Left renal cortex interstitium (tissue), 4 donors: Measurements from ENCODE around the gene SPAG9. TPM values are rescaled to one million over a fixed set of nuclear protein-coding genes. Genes with fewer than 3 reads are reported as not detected.

Experiments
- DNase-seq, 4 donors: peaks; one replicate each; pipeline ENCODE4 v3.0.0-alpha.2; 2013; ENCODE audit warnings: low read depth in 4 of 4, low spot score in 2 of 4, missing footprints in 1 of 4
- polyA plus RNA-seq, 4 donors: library from polyadenylated mRNA; unstranded; fragments of 120-200 nt; gene quantifications; one replicate each; pipeline ENCODE4 v1.2.1, GENCODE V29; 2013; ENCODE audit not compliant: insufficient read length in 4 of 4

The SPAG9 gene
- polyA plus RNA-seq, 4 donors = 76.5 to 136 (median 106) TPM

GRCh38 chr17:50956750-50957523 lies 163.7 kb downstream of the SPAG9 start:
- DNase-seq = no peak

DNA sequence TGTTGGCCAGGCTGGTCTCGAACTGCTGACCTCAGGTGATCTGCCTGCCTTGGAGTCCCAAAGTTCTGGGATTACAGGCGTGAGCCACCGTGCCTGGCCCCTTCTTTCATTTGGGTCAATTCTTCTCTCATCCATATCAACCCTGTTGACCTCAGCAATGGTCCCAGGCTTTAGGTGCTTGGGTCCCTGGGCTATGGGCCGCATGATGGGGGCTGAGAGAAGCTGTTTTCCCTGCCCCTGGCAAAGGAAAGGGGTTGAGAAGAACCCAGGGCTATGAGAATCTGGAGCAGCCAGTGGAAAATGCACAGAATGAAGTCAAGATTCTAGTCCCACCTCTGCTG lies 164.3 kb downstream of the SPAG9 start:
- no peak for DNase-seq

DNA sequence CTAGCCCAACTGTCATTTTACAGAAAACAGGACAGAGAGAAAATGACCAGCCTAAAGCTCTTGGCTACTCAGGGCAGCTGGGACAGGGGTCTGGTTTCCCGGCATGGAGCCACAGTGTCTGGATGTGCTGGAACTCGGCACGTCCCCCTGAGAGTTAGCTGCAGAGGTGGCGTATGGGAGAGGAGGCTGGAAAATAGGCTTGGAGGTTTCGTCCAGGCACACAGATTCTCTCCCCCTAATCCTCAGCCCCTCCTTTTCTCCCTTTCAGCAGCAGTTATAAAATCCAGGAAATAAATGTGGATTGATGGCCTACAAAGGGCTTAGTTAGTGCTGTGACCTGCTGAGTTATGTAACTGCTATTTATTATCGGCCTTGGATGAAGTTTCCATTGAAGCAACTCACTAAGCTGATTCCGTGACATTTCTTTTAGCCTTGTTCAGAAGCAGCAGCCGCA lies 165.0 kb downstream of the SPAG9 start:
- DNase-seq = no peak

GRCh38 chr17:50955160-50955559 lies 165.5 kb downstream of the SPAG9 start:
- DNase-seq = no peak

DNA sequence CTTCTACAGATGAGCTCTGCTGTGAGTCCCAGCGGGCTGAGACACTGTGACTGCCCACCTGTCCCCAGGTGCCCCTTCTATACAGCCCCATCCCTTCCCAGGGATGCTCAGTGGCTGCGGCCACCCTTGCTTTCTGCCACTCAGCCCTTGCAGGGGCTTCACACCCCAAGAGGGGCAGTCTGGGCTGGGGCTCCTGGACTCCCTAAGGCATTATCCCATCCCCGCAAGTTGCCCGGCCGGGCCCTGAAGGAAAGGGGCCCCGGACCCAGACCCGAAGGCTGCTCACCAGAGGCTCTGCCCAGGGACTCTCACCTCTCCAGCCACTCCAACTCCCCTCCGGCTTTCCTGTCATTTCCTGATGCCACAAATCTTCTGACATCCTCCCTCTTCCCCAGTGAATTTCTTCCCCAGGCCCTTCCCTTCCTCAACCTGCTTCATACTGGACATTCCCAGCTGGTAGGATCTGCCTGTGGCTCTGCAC lies 166.0 kb downstream of the SPAG9 start:
- no peak for DNase-seq

DNA sequence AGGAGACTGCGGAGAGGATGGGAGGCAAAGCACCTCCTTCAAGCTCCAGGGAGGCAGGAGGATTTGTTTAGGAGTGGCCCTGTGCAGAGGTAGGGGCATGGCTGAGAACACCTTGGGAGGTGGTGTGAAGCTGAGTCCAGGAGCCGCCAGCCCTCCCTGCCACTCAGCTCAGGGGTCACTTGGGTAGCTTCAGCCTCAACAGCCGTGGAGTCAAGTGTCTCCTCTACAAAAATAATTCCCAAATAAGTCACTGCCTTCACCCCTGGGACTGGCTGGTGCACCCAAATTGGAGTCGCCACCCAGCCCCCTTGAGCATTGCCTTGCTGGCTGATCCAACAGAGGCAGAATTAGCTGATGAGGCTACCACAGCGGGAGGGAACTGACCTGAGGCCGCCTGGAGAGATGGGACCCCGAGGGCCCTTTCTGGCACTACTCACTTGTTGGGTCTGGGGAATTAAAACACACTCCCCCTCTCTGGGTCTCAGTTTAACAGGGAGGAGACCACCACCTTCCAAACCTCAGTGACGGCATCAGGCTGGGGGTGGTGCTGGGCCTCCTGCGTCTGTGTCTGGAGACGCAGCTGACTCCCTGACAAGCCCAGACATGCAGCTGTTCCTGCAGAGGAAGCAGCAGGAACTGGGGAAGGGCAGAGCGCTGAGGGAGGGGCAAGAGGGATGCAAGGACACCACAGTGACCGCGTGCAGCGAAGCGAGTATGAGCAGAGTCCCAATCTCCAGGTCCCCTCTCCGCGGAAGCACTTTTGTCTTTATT lies 166.7 kb downstream of the SPAG9 start:
- DNase-seq = no peak

GRCh38 chr17:50953518-50953830 lies 167.2 kb downstream of the SPAG9 start:
- no peak for DNase-seq

- no peak for DNase-seq
Observed at GRCh38 chr17:50952889-50953288, 167.8 kb downstream of the SPAG9 start.

DNA sequence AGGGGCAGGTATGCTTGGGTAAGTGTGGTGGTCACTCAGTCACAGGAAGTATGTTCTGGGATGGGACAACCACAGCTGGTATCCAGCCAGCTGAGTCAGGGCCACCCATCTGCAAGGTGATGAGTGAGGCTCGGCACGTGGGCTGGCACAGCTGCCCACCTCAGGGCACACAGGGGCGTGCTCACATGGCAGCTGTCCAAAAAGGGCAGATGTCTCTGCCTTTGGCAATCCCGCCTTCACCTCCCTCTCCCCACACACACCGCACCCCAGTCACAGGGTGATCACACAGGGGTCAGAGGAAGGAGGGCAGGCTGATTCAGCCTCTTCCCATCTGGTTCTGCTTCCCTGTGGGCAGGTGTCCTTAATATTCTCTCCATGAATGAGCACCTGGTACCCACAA lies 168.7 kb downstream of the SPAG9 start:
- DNase-seq = no peak

DNA sequence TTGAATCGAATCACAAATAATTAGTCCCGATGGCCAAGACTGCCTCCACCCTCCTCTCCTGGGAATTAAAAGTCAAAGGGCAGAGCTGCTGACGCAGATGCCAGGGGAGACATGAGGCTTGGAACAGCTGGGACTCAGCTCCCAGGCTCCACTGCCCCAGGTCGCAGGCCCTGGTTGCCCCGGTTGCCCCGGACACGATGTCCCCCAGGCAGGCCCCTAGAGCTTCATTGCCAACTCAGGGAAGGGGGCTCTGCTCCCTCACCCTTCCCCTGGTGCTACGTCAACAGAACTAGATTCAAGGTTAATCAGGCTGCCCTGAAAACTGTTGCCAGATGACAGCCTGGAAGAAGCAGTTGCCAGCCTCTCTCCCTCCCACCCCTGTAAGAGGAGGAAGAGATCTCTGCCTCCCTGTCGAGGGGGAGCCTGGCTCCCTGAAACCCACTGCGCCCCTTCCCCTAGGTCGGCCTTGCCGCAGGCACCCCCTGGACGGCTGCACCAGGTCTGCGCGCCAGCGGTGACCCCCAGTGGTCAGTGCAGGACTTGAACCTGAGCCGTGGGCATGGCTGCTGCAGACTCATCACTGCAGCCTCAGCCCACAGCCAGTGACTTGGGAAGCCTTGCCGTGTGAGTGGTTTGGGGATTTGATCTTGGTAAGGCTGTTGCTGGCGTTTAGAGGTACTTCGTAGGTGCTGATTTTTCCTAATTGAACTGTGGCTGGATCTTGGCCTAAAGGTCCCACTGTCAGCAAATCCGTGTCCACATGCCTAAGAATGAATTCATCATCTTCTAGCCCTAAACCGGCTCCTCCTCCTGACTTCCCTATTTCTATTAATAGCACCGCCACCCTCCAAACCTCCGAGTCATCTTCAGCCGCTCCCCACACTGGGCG lies 170.4 kb downstream of the SPAG9 start:
- DNase-seq = no peak

DNA sequence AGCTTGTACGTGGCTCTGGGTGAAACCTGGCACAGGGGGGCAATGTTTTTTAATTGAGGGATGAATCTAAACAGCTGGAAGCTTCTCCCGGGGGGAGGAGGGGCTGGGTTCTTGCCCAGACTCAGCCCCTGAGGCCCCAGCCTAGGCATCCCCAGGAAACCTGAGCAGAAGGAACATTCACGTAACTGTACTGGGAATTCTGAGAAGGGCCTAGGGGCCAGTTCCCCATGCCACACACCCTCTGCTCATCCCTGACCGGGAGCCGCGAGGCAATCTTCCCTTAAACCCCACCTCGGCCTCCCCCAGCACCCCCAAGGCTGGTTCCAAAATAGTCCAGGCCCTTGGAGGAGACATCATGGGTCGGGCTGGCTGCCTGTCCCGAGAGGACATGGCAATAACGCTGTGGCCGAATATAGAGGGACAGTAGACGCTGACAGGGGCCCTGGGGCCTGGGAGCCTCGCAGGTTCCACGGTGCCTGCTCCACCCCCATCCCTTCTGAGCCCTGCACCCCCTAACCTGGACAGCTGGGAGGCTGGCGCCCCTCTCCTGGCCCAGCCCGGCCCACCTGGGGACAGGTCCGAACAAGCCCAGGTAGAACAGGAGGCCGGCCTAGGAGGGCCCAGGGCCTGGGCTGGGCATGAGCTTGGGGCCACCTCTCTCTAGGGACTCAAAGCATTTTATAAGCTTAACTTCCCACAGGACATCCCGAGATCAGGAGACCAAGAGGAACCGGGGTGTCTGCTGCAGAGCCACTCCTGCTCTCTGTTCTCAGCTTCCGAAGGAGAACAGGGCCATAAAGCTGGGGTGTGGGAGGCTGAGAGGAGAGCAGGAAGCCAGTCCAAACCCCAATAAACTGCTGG lies 171.3 kb downstream of the SPAG9 start:
- DNase-seq = no peak

GRCh38 chr17:50948711-50949110 lies 172.0 kb downstream of the SPAG9 start:
- no peak for DNase-seq

GRCh38 chr17:50947782-50948543 lies 172.7 kb downstream of the SPAG9 start:
- no peak for DNase-seq

DNA sequence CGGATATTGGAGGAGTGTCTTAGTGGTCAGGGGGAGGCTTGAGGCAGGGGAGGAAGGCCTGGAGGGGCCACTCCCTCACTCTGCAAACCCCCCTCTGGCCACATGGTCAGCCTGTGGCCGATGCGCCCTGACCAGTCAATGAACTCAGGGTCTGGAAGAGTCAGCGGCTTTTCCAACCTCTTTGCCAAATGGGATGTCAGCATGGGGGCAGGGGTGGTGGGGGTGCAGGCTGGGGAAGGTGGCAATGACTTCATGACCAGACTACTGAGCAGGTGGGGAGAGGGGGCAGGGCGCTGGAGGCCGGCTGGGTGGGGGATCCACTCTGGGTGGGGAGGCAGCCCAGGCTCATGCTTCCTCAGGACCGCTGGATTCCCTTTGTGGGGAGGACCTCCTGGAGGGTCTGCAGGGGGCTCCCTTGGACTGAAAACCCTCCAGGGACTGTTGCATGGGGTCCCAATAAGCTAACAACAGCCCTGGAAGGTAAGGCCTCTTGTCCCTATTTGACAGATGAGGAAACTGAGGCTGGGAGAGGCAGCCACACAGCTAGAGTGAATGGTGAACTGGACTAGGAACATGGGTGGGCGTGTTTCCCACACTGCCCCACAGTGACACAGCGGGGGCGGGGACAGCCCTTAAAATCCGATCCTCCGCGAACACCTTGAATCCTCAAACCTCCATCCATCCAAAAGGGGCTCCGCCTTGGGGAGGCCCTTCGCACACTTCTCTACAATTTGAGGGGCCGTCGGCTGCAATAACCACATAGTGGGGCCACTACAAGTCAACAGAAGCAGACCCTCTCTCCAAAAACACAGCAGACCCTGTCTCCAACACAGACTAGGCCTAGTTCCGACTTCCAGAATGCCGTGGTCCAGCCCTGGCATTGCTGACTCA lies 173.5 kb downstream of the SPAG9 start:
- DNase-seq = no peak

DNA sequence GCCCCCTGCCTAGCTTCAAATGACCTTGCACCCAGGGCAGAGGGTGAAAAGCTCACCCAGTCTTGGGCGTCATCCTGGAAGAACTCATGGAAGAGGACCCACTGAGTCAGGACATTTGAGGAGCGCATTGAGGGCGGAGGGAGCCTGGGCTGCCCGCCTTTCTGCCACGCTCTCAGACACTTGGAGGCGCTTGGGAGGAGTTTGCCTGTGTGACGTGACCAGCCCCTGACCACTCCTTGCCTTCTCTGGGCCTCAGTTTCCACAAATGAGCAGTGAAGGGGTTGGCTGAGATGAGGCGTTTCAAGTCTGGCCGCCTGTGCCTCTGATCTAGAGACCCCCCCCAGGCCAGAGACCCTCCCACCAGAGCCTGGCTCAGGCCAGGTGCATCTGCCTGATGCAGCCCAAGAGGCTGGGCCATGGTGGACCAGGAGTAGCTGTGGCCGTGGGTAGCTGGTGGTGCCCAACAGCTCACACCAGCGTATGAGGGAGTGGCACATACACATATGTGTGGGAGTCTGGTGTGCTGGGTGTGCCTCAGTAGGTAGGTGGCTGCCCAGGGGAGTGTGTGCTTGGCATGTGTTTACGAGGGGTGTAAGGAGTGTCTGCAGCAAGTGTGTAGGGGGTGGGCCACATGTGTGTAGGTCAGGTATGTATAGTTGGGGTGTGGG lies 174.3 kb downstream of the SPAG9 start:
- no peak for DNase-seq

GRCh38 chr17:50945779-50946222 lies 174.9 kb downstream of the SPAG9 start:
- DNase-seq = no peak

- no peak for DNase-seq
Observed at GRCh38 chr17:50944902-50945720, 175.6 kb downstream of the SPAG9 start.
